ENCODE results near the gene GCNA. TPM values are rescaled to one million over a fixed set of nuclear protein-coding genes. Genes with fewer than 3 reads are reported as not detected.

Gene GCNA
- total RNA-seq, 1 donor from 2014 or later: 2.1 TPM

DNA sequence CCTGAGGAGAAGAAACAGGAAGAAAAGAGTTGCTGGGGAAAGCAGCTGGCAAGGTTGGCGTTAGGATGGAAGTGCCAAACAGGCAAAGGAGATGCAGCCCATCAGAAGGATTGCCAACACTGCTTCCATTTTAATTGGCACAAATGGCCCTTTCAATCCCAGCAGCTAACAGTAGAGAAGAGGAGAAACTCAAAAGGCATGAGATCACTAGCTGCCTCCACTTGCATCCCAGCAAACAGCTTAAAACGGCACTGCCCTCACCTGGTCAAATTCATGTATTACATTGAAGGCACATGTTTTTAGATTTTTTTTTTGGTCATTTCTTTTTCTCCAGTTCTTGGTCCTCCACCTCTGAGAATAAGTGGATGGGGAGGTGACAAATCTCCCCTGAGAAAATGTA lies 74.2 kb downstream of the GCNA start:
- TF ChIP-seq, protein P1, sequence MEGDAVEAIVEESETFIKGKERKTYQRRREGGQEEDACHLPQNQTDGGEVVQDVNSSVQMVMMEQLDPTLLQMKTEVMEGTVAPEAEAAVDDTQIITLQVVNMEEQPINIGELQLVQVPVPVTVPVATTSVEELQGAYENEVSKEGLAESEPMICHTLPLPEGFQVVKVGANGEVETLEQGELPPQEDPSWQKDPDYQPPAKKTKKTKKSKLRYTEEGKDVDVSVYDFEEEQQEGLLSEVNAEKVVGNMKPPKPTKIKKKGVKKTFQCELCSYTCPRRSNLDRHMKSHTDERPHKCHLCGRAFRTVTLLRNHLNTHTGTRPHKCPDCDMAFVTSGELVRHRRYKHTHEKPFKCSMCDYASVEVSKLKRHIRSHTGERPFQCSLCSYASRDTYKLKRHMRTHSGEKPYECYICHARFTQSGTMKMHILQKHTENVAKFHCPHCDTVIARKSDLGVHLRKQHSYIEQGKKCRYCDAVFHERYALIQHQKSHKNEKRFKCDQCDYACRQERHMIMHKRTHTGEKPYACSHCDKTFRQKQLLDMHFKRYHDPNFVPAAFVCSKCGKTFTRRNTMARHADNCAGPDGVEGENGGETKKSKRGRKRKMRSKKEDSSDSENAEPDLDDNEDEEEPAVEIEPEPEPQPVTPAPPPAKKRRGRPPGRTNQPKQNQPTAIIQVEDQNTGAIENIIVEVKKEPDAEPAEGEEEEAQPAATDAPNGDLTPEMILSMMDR (IDR thresholded peaks at IDR 0.05): peak; percentile 43
- Histone ChIP-seq H3K27ac (no peak overlapping the region), H3K9me3 (no peaks in the 10 kb centered on the region), H3K4me1 (no peaks in the 10 kb centered on the region), H3K4me3 (no peak overlapping the region), H3K36me3 (no peaks in the 10 kb centered on the region), H3K27me3 (ENCODE audit: low read depth) (no peaks in the 10 kb centered on the region)
- intact Hi-C loops (cut with DNase I): no loop called here
- peak; percentile 62 to 67 for ATAC-seq
- no peak for DNase-seq

DNA sequence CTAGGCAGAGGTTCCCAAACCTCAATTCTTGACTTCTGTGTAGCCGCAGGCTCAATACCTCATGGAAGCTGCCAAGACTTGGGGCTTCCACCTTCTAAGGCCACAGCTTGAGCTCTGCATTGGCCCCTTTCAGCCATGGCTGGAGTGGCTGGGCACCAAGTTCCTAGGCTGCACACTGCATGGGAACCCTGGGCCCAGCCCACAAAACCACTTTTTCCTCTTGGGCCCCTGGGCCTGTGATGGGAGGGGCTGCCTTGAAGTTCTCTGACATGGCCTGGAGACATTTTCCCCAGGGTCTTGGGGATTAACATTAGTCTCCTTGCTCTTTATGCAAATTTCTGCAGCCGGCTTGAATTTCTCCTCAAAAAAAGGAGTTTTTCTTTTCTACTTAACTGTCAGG lies 75.1 kb downstream of the GCNA start:
- H3K4me3 ChIP-seq: no peak overlapping the region
- intact Hi-C loops (cut with DNase I): no loop called here
- H3K4me1 ChIP-seq: no peaks in the 10 kb centered on the region
- H3K27ac ChIP-seq: no peak overlapping the region
- TF ChIP-seq, protein P1 (IDR thresholded peaks at IDR 0.05): no peak
- no peaks in the 10 kb centered on the region for H3K36me3 ChIP-seq
- DNase-seq (no peak), ATAC-seq (no peak)
- no peaks in the 10 kb centered on the region for H3K27me3 ChIP-seq (ENCODE audit: low read depth)
- H3K9me3 ChIP-seq: no peaks in the 10 kb centered on the region

DNA sequence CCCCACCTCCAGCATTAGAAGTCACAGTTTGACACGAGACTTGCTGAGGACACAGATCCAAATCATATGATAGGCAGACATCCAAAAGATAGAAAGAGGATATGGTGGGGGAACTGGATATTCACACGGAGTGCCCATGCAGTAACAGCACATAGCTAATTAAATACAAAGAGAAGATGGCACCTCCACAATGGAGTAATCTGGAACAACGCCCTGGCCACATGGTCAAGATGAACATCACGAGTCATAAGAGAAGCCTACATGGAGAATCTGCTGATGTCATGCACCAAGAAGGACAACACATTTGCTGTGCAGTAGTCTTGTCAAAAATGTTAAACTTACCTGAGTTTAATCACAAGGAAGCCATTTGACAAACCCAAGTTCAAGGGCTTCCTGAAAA lies 79.0 kb downstream of the GCNA start:
- Histone ChIP-seq H3K9me3 (no peaks in the 10 kb centered on the region), H3K4me3 (no peak overlapping the region), H3K27ac (no peak overlapping the region), H3K27me3 (ENCODE audit: low read depth) (no peaks in the 10 kb centered on the region), H3K36me3 (no peaks in the 10 kb centered on the region), H3K4me1 (no peaks in the 10 kb centered on the region)
- TF ChIP-seq, protein P1 (IDR thresholded peaks at IDR 0.05): no peak
- intact Hi-C loops (cut with DNase I): no loop called here
- DNase-seq (no peak), ATAC-seq (no peak)

DNA sequence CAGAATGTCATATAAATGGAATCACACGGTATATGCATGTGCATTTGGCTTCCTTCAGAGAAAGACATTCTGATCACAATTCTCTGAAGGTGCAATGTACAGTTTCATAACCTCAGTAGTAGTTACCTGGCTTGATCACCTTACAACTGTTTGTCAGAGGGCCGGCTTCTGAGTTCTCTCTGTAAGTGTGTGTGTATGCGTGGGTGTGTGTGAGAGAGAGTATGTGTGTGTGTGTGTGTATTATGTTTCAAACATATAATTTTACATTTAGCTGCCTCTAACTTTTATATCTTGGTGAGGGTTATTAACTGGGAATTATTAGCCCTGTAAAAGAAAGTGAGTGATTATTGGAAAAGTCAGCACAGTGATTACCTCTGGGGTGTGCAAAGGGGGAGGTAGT lies 81.1 kb downstream of the GCNA start:
- DNase-seq (no peak), ATAC-seq (no peak)
- no peak overlapping the region for H3K27ac ChIP-seq
- no peaks in the 10 kb centered on the region for H3K9me3 ChIP-seq
- intact Hi-C loops (cut with DNase I): no loop called here
- H3K4me3 ChIP-seq: no peak overlapping the region
- H3K27me3 ChIP-seq (ENCODE audit: low read depth): no peaks in the 10 kb centered on the region
- no peaks in the 10 kb centered on the region for H3K36me3 ChIP-seq
- no peaks in the 10 kb centered on the region for H3K4me1 ChIP-seq
- TF ChIP-seq, protein P1 (IDR thresholded peaks at IDR 0.05): no peak

DNA sequence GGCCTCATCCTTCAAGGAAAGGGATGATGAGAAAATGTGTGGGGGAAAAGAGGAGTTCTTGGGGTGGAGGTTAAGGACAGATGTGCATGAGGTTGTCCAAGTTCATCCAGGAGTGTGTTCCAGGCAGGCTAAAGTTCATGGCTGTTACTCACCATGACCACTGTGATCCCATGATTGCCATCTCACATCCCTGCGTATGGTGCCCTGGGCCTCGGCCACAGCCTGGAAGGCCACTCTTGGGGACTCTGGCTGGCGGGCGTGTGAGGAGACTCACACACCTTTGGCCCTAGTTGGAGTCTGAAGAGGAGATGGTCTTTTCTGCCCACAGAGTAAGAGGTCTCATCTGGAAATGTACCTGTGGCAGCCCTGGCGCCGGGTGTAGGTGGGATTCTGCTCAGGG lies 81.7 kb downstream of the GCNA start:
- Histone ChIP-seq H3K27ac (no peak overlapping the region), H3K9me3 (no peaks in the 10 kb centered on the region), H3K27me3 (ENCODE audit: low read depth) (no peaks in the 10 kb centered on the region), H3K4me1 (no peaks in the 10 kb centered on the region), H3K4me3 (no peak overlapping the region), H3K36me3 (no peaks in the 10 kb centered on the region)
- TF ChIP-seq, protein P1 (IDR thresholded peaks at IDR 0.05): no peak
- intact Hi-C loops (cut with DNase I): no loop called here
- ATAC-seq (no peak), DNase-seq (no peak)

Data from lower lobe of right lung (tissue), 2 donors.